ENCODE data around the gene SYT1. TPM values are rescaled to one million over a fixed set of nuclear protein-coding genes. Genes with fewer than 3 reads are reported as not detected.

The SYT1 gene
- total and polyA plus RNA-seq, 2 of the 4 experiments (the other 2 are of a cell fraction) = 2.8 to 3.0 TPM

GRCh38 chr12:79019672-79020071, 155.1 kb downstream of the SYT1 start:
- Histone ChIP-seq H3K27ac (ENCODE audit: insufficient read depth, low read length) (no peak overlapping the region), H4K5ac (ENCODE audit: low read depth, low read length) (no peak overlapping the region), H2AFZ (replicated peaks; ENCODE audit: low read length, poor library complexity) (no peak overlapping the region), H2BK120ac (ENCODE audit: low read depth, low read length) (no peak overlapping the region), H3K14ac (replicated peaks; ENCODE audit: low read depth, low read length) (no peak overlapping the region), H2BK5ac (ENCODE audit: low read depth, low read length, poor library complexity, severe bottlenecking) (no peak overlapping the region), H3K27me3 (ENCODE audit: control insufficient read depth, insufficient read depth, low read length) (no peaks in the 10 kb centered on the region), H2AK5ac (ENCODE audit: low read depth, low read length) (no peak overlapping the region), H4K91ac (ENCODE audit: insufficient read depth, low read depth, low read length) (no peak overlapping the region), H3K9me1 (ENCODE audit: insufficient read depth, low read length) (no peaks in the 10 kb centered on the region; the same call in 1 of the 2 replicates), H4K20me1 (ENCODE audit: insufficient read depth, low read length) (no peaks in the 10 kb centered on the region), H2AK9ac (replicated peaks; ENCODE audit: low read depth, low read length, poor library complexity) (no peak overlapping the region), H3K4me1 (ENCODE audit: control insufficient read depth, insufficient read depth, low read length) (no peaks in the 10 kb centered on the region), H3K4me3 (ENCODE audit: insufficient read depth, low read depth, low read length) (no peak overlapping the region), H3K79me1 (ENCODE audit: low read depth in 1 of 2, low read length in 2 of 2) (no peaks in the 10 kb centered on the region), H3K18ac (ENCODE audit: low read depth, low read length) (no peak overlapping the region), H3K9ac (ENCODE audit: low read depth, low read length) (no peak overlapping the region), H3K4me2 (ENCODE audit: low read depth, low read length) (no peak overlapping the region), H3K23ac (ENCODE audit: low read depth, low read length) (no peak overlapping the region), H3K56ac (ENCODE audit: extremely low read depth, insufficient read depth, low read length) (no peak overlapping the region), H2BK15ac (ENCODE audit: low read depth, low read length) (no peak overlapping the region), H2BK20ac (ENCODE audit: low read depth, low read length) (no peak overlapping the region), H3K4ac (ENCODE audit: low read depth, low read length) (no peak overlapping the region), H3K9me3 (ENCODE audit: control insufficient read depth, insufficient read depth, low read length) (no peaks in the 10 kb centered on the region), H4K8ac (ENCODE audit: low read depth in 2 of 2, low read length in 2 of 2) (no peak overlapping the region), H3K36me3 (ENCODE audit: control insufficient read depth, insufficient read depth, low read length) (no peaks in the 10 kb centered on the region)
- no CpG with 5 or more reads among the region's 1 CpG for WGBS, 2 experiments (ENCODE audit: extremely low coverage in 2 of 2, insufficient read length in 1 of 2)
- intact Hi-C loops (cut with micrococcal nuclease) = no loop called here
- ChIA-PET POLR2A (ENCODE audit: unreplicated experiment) (no interaction called here), CTCF (no interaction called here)
- TF ChIP-seq SMC3 (IDR thresholded peaks at IDR 0.05; ENCODE audit: low read depth, low read length) (no peak), CTCF (conservative IDR thresholded peaks at IDR 0.05; ENCODE audit: low read depth, low read length) (no peak), RAD21 (IDR thresholded peaks at IDR 0.05; ENCODE audit: low read length) (no peak)
- ATAC-seq (ENCODE audit: low read depth) = no peak
- in situ Hi-C loops (cut with MboI; ENCODE audit: low sequenced_read_pairs) = no loop called here
- dilution Hi-C loops (cut with HindIII; ENCODE audit: low sequenced_read_pairs, unreplicated experiment) = no loop called here
- DNase-seq = no peak
- no TSS peak for BruUV-seq (replicated peaks)
